Osteocyte (in vitro differentiated cells): ENCODE results near the gene FLCN. TPM values are rescaled to one million over a fixed set of nuclear protein-coding genes. Genes with fewer than 3 reads are reported as not detected.

Experiments
- DNase-seq: peaks from one replicate; pipeline ENCODE4 v3.0.0; 2021; ENCODE audit warnings: mixed read lengths; ENCODE audit not compliant: unreplicated experiment; ENCODE audit errors: extremely low spot score
- H3K27ac Mint-ChIP-seq: one replicate; pipeline ENCODE4 v1.8.0; 2021; ENCODE audit warnings: mild to moderate bottlenecking, mixed read lengths; ENCODE audit not compliant: unreplicated experiment
- H3K27me3 Mint-ChIP-seq: one replicate; pipeline ENCODE4 v1.8.0; 2021; ENCODE audit warnings: mixed read lengths; ENCODE audit not compliant: unreplicated experiment
- H3K36me3 Mint-ChIP-seq: one replicate; pipeline ENCODE4 v1.8.0; 2021; ENCODE audit warnings: mixed read lengths; ENCODE audit not compliant: unreplicated experiment
- H3K4me1 Mint-ChIP-seq: one replicate; pipeline ENCODE4 v1.8.0; 2021; ENCODE audit warnings: mixed read lengths; ENCODE audit not compliant: unreplicated experiment
- H3K4me3 Mint-ChIP-seq: one replicate; pipeline ENCODE4 v1.8.0; 2021; ENCODE audit warnings: mild to moderate bottlenecking, moderate library complexity, mixed read lengths; ENCODE audit not compliant: unreplicated experiment
- H3K9me3 Mint-ChIP-seq: one replicate; pipeline ENCODE4 v1.8.0; 2021; ENCODE audit warnings: mixed read lengths; ENCODE audit not compliant: unreplicated experiment
- CTCF ChIP-seq: fragments of 200-600 bp; sonication (generic); IDR thresholded peaks from 2 replicates; pipeline ENCODE4 v1.5.0; 2021; ENCODE audit warnings: antibody characterized with exemption, mild to moderate bottlenecking, moderate library complexity
- total RNA-seq: library from RNA; stranded (reverse); gene quantifications from 2 replicates; pipeline ENCODE4 v1.2.1, GENCODE V29; 2021

Gene FLCN
- total RNA-seq, 1 donor from 2014 or later = 91.1 TPM

- DNase-seq = no peak
- H3K27ac Mint-ChIP-seq = no peak overlapping the region
- H3K4me1 Mint-ChIP-seq = peaks cover 5% of the 10 kb centered on the region
- H3K36me3 Mint-ChIP-seq = peaks cover 54% of the 10 kb centered on the region
- H3K27me3 Mint-ChIP-seq = no peaks in the 10 kb centered on the region
- H3K9me3 Mint-ChIP-seq = no peaks in the 10 kb centered on the region
- no peak for TF ChIP-seq CTCF
- no peak overlapping the region for H3K4me3 Mint-ChIP-seq
Observed at GRCh38 chr17:17175340-17175739, 61.6 kb downstream of the FLCN start.

GRCh38 chr17:17173921-17174320 lies 63.0 kb downstream of the FLCN start:
- peaks cover 52% of the 10 kb centered on the region for H3K36me3 Mint-ChIP-seq
- H3K27me3 Mint-ChIP-seq = no peaks in the 10 kb centered on the region
- peaks cover 5% of the 10 kb centered on the region for H3K4me1 Mint-ChIP-seq
- no peak overlapping the region for H3K4me3 Mint-ChIP-seq
- no peak overlapping the region for H3K27ac Mint-ChIP-seq
- TF ChIP-seq CTCF = no peak
- no peaks in the 10 kb centered on the region for H3K9me3 Mint-ChIP-seq
- peak; percentile 77 for DNase-seq

GRCh38 chr17:17172990-17173389 lies 64.0 kb downstream of the FLCN start:
- no peaks in the 10 kb centered on the region for H3K27me3 Mint-ChIP-seq
- H3K36me3 Mint-ChIP-seq = peaks cover 50% of the 10 kb centered on the region
- no peak overlapping the region for H3K27ac Mint-ChIP-seq
- DNase-seq = no peak
- peaks cover 5% of the 10 kb centered on the region for H3K4me1 Mint-ChIP-seq
- no peak overlapping the region for H3K4me3 Mint-ChIP-seq
- no peak for TF ChIP-seq CTCF
- H3K9me3 Mint-ChIP-seq = no peaks in the 10 kb centered on the region

GRCh38 chr17:17172001-17172939 lies 64.7 kb downstream of the FLCN start:
- Mint-ChIP-seq H3K27ac (no peak overlapping the region), H3K9me3 (no peaks in the 10 kb centered on the region), H3K4me1 (peaks cover 5% of the 10 kb centered on the region), H3K36me3 (peaks cover 45% of the 10 kb centered on the region), H3K27me3 (no peaks in the 10 kb centered on the region), H3K4me3 (no peak overlapping the region)
- DNase-seq = no peak
- TF ChIP-seq CTCF = no peak

- TF ChIP-seq CTCF = no peak
- H3K4me3 Mint-ChIP-seq = no peak overlapping the region
- DNase-seq = no peak
- no peaks in the 10 kb centered on the region for H3K27me3 Mint-ChIP-seq
- H3K27ac Mint-ChIP-seq = no peak overlapping the region
- no peaks in the 10 kb centered on the region for H3K9me3 Mint-ChIP-seq
- peaks cover 44% of the 10 kb centered on the region for H3K36me3 Mint-ChIP-seq
- H3K4me1 Mint-ChIP-seq = peaks cover 5% of the 10 kb centered on the region
Observed at GRCh38 chr17:17171186-17171585, 65.8 kb downstream of the FLCN start.
